HG03103 (cell line): ENCODE measurements around the gene UBL4A.
"Not testable (repeated sequence)": the region's sequence is repeated elsewhere in the genome, so short reads cannot be mapped to it uniquely, and the experiment has no call there.

Source experiments
- ATAC-seq: cut with Tn5 transposase; IDR thresholded peaks from one replicate; pipeline ENCODE4 v1.9.1; 2021; ENCODE audit warnings: low read depth; ENCODE audit not compliant: unreplicated experiment

The UBL4A gene

GRCh38 chrX:154509455-154509854 lies 23.0 kb upstream of the UBL4A start:
- no peak for ATAC-seq

- ATAC-seq: no peak
Measured at GRCh38 chrX:154508384-154508745, 21.9 kb upstream of the UBL4A start.

DNA sequence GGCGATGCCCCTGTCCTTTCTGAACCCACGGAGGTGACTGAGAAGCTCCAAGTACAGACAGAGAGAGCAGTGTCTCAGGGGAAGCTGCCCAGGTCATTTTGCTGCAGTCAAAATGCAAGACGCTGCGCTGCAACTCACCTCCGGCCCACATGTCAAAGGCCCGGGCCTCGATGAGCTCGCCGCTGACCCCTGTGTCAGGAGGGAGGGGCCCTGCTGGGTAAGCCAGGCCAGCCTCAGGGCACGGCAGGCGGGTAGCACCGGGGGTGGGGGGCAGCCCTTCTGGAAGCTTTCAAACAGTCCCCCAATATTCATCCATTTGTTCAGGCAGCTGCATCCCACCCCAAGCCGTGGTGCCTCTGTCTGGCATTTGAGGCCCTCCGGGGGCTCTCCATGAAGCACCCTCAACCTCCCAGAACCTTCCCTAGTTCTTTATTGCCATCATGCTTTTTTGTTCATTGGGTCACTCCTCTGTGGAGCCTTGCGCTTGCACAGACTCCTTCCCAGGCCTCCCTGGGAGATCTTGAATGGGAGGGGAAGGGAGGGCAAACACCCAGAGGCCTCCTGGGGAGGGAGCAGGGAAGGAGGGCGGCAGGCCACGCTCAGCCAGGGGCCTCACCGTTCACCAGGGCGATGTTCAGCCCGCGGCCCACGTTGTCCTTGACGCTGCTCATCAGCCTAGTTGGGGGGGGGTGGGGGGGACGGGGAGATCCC lies 21.4 kb upstream of the UBL4A start:
- ATAC-seq: no peak

DNA sequence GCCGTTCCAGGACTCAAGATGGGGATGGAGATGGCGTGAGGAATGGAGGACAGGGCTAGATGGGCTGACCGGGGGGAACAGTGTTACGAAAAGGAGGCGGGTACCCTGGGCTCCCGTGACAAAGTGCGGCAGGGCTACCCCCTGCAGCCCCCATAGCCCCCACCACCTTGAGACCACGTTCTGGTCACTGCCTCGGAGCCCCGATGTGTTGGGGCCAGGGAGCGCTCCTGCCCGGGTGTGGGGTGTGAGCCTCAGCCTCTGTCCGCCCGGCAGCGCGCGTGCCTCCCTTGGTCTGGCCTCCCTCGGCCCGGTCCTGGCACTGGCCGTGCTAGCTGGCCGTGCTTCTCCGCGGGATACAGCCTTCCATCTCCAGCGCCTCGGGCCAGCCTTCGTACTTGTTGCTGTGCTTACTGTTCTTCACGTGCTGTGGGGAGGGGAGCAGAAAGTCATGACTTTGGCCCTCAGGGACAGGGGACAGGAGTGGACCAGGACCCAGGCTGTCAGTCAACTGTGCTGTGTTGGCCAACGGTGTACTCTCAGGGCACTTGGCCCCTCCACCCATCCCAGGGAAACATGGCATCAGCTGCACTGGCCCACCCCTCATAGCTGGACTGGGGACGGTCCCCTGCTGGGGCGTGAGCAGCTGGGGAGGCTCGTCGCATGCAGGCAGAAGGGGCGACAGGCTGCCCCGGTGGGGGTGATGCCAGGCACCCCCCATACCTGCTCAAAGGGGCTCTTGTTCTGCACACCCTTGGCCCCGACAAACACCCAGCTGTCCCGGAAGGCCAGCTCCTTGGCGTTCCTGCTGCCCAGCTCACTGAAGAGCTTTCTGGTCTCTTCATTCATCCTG lies 20.3 kb upstream of the UBL4A start:
- ATAC-seq: no peak

DNA sequence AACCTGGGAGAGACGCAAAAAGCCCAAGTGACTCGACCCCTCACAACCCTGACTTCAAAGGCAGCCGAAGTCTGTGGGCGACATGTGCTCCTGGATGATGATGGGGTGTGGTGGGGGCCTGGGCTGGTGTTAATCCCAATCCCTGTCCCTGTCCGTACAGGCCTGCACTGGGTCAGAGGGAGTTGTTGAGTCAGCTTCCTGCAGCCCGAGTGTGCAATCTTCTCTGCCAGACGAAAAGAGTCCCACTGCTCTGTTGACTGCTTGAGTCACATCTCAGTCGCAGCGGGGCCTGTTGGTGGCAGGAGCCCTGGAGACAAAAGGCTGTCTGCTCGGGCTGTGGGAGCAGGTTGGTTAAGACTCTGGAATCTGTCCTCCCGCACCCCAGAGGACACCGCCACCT lies 19.3 kb upstream of the UBL4A start:
- no peak for ATAC-seq

GRCh38 chrX:154502989-154503388 lies 16.6 kb upstream of the UBL4A start:
- no peak for ATAC-seq

GRCh38 chrX:154502098-154502497 lies 15.7 kb upstream of the UBL4A start:
- no peak for ATAC-seq

GRCh38 chrX:154501423-154501822 lies 15.0 kb upstream of the UBL4A start:
- ATAC-seq: not testable (repeated sequence)

DNA sequence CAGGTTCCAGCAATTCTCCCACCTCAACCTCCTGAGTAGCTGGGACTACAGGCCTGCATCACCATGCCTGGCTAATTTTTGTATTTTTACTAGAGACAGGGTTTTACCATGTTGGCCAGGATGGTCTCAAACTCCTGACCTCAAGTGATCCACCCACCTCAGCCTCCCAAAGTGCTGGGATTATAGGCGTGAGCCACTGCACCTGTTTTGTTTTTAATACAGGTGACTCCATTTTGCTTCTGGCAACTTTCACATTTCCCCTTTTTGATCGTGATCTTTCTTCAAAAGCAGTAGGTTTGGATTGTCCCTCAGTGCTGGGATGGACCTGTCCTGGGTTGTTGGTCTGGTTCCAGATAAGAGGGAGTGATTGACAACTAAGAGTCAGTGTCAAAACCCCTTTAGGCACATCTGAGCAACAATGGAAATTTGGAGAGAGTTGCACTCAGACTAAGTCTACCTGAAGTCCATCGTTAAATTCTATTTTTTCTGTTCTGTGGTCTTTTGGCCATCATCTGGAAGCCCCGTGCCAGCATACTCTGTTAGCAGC lies 10.2 kb upstream of the UBL4A start:
- ATAC-seq: not testable (repeated sequence)

- no peak for ATAC-seq
Measured at GRCh38 chrX:154495472-154495922, 9.1 kb upstream of the UBL4A start.

GRCh38 chrX:154494715-154495114 lies 8.3 kb upstream of the UBL4A start:
- ATAC-seq: no peak

DNA sequence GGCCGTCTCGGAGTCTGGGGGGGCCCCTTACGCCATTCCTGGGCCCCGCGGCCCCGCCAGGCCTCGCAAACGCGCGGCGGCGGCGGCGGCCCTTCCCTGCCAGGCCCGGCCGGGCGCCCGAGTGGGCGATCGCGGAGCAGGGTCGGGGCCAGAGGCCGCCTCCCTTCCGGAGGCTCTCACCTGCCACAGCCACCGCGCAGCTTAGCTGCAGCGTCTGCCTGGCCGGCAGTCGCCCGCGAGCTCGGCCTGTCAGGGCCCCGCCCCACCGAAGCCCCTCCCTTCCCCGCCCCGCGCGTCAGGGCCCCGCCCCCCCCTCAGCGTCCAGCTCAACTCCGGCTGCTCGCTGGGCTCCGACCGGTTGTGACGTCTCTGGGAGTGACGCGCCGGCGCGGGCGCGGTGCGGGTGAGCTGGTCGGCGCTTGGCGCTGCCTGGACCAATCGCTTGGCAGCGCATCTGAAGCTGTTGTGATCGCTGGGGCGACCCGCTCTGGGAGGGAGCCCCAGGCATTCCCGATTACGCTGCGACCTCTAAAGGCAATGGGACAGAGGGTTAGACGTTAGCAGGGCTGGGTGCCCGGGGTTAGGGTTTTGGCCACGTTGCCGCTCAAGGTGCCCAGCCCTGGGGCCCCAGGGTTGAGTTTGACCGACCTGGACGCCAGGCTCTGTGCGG lies 4.1 kb upstream of the UBL4A start, which contains the start of gene SLC10A3:
SLC10A3 (minus strand) TSS at position 216 of the 670 bp plus-strand sequence. CDS start 1,689 bp downstream, outside the sequence.
- peak; percentile 62 for ATAC-seq

- ATAC-seq: no peak
Measured at GRCh38 chrX:154490021-154490413, 3.6 kb upstream of the UBL4A start.

- no peak for ATAC-seq
Measured at GRCh38 chrX:154489182-154489581, 2.8 kb upstream of the UBL4A start.

DNA sequence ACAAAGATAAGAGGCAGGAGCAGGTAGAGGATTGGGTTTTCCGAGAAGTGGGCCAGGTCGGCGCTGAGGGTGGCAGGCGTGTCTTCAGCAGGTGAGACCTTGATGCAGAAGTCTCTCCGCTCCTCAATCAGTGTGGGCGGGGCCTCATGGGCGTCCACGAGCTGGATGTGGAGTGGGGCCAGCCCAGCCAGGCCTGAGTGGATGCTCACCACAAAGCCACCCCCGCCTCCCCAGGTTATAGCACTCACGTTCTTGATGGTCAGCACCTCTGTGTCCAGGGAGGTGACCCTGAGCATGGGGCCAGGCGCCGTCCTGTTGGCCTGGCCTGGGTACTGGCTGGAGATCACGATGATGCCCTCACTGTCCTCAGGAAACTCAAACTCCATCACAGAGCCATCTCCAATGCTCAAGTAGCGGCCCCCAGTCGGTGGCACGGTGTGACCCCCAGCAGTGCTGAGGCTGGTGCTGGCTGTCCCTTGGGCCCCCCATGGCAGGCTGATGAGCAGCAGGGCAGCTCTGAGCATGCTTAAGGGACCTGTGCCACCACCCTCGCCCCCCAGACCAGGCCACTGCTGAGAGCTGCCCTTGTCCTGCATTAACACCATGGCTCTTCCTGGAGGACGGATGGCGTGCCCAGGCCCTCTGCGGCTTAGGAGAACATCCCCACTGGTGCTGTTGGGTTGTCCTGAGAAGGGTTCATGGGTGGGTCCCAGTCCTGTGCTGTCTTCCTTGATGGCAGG lies 2.1 kb upstream of the UBL4A start:
- ATAC-seq: no peak

DNA sequence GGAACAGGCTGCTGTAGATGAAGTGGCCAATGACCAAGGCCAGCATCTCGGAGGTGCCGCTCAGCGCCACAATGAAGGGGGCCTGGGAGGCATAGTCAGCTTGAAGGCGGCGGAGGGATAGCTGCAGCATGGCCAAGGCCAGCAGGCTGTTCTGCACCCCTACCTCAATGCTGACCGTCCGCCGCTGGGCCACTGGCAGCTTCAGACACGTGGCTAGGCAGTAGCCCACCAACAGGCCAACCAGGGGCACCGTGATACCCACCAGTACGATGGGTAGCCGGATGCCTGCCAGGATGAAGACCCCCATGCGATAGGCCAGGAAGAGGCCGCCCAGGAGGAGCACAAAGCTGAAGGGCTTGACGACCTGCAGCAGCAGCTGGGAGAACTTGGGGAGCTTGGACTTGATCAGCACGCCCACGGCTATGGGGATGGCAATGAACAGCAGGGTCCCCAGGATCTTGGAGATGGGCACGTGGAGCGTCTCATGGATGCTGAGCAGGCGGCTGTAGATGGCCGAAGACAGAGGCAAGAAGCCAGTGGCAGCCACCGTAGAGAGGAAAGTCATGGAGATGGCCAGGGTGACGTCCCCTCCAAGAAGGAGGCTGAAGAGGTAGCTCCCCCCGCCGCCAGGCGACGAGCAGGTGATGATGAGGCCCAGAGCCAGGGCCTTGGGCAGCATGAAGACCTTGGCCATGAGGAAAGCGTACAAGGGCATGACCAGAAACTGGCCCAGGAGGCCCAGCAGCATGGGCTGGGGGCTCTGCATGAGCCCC lies 1.3 kb upstream of the UBL4A start:
- ATAC-seq: no peak

DNA sequence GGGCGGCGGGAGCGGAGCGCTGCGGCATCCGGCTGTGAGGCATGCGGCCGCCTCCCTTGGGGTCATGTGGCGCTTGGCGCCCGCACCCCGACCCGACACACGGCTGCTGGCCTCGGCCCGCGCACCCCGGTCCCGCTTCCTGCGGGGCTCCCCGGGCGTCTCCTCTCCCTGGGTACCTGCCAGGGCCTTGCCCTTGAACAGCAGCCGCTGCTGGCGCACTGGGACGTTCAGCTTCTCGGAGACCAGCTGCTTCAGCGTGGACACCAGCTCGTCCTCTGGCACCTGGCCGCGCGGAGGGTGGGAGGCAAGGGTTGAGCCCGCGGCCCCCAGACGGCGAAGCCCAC lies 391 bp downstream of the UBL4A start:
- ATAC-seq: no peak

- ATAC-seq: no peak
Measured at GRCh38 chrX:154485150-154486051, 1.0 kb downstream of the UBL4A start.
